ENCODE data around the gene RFTN1. TPM values are rescaled to one million over a fixed set of nuclear protein-coding genes. Genes with fewer than 3 reads are reported as not detected.
A peak's percentile ranks its signal among the peaks of the same experiment; 100 is the strongest.

Gene RFTN1
- total RNA-seq, 2 experiments from 2014 or later: 81.8 to 152 TPM

DNA sequence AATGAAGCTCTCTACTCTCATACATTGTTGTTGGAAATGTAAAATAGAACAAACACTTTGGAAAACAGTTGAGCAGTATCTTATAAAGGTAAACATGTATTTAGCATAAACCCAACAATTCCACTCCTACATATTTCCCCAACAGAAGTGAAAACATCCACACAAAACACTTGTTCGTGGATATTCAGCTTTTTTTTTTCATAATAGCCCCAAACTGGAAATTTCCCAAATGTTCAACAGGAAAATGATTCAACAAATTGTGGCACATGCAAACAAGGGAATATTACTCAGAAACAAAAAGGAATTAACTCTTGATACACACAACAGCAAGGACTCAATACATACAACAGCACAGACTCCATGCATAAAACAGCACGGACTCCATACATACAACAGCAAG, 28.5 kb downstream of the RFTN1 start:
- TF ChIP-seq, protein P1, sequence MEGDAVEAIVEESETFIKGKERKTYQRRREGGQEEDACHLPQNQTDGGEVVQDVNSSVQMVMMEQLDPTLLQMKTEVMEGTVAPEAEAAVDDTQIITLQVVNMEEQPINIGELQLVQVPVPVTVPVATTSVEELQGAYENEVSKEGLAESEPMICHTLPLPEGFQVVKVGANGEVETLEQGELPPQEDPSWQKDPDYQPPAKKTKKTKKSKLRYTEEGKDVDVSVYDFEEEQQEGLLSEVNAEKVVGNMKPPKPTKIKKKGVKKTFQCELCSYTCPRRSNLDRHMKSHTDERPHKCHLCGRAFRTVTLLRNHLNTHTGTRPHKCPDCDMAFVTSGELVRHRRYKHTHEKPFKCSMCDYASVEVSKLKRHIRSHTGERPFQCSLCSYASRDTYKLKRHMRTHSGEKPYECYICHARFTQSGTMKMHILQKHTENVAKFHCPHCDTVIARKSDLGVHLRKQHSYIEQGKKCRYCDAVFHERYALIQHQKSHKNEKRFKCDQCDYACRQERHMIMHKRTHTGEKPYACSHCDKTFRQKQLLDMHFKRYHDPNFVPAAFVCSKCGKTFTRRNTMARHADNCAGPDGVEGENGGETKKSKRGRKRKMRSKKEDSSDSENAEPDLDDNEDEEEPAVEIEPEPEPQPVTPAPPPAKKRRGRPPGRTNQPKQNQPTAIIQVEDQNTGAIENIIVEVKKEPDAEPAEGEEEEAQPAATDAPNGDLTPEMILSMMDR (conservative IDR thresholded peaks at IDR 0.05; ENCODE audit: low read length): no peak
- no peak for TF ChIP-seq EZH2phosphoT487 (IDR thresholded peaks at IDR 0.05; ENCODE audit: borderline replicate concordance, low read depth, low read length)
- H3K79me2 ChIP-seq (ENCODE audit: insufficient read depth, low read depth, low read length): peaks cover 99% of the 10 kb centered on the region
- no peak for DNase-seq (ENCODE audit: low spot score)
- POLR2A ChIA-PET: interaction anchor here (0.6 to 8.4 kb wide), 9 partner anchors 13 to 203 kb away, joined by 3 to 69 read pairs (median 4); no protein-coding TSS in a partner anchor
- H3K9me2 ChIP-seq (ENCODE audit: insufficient read depth, low read length): no peaks in the 10 kb centered on the region
- peak overlapping the region; percentile 77 for H3K27ac ChIP-seq (ENCODE audit: low read depth, low read length, poor library complexity, severe bottlenecking)
- BruUV-seq (replicated peaks): no TSS peak
- H3K4me2 ChIP-seq (ENCODE audit: low read length): peak overlapping the region; percentile 13; the same call in 1 of the 2 replicates
- peaks cover 74% of the 10 kb centered on the region for H3K4me1 ChIP-seq (ENCODE audit: insufficient read depth, low read length, poor library complexity, severe bottlenecking)
- H4K20me1 ChIP-seq (ENCODE audit: insufficient read depth, low read length): 0 out of 2 replicates have a peak, but pooled peaks cover 4% of the 10 kb centered on the region
- H2AFZ ChIP-seq (ENCODE audit: low read length): no peak overlapping the region
- peaks cover 86% of the 10 kb centered on the region for H3K36me3 ChIP-seq (ENCODE audit: insufficient read depth, low read length)
- H3K9me3 ChIP-seq (ENCODE audit: low read length): no peaks in the 10 kb centered on the region
- CTCF ChIA-PET (ENCODE audit: unreplicated experiment): no interaction called here
- intact Hi-C loops (cut with micrococcal nuclease; ENCODE audit: unreplicated experiment): no loop called here
- H3K4me3 ChIP-seq (ENCODE audit: low read depth, low read length, poor library complexity, severe bottlenecking): no peak overlapping the region

DNA sequence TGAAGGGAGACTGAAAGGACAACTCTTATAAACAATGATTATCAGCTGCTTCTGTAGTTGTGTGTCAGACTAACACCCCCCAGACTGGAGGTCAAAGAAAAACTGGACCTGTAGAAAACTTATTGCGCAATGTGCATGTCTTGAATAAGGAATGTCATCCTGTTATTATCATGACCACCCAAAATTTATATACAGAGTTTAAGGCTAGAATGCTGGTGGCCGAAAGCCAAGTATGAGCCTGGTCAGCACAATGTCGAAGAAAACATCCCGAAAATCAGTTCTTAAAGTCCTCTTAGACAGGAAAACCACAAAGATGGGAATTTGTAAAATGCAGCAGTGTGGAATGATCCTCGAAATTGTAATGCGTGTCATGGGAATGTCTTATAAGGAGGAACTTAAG, 29.3 kb downstream of the RFTN1 start:
- Histone ChIP-seq H4K20me1 (ENCODE audit: insufficient read depth, low read length) (0 out of 2 replicates have a peak, but pooled peaks cover 4% of the 10 kb centered on the region), H3K79me2 (ENCODE audit: insufficient read depth, low read depth, low read length) (peaks cover 99% of the 10 kb centered on the region), H3K4me1 (ENCODE audit: insufficient read depth, low read length, poor library complexity, severe bottlenecking) (peaks cover 74% of the 10 kb centered on the region), H3K9me2 (ENCODE audit: insufficient read depth, low read length) (no peaks in the 10 kb centered on the region), H2AFZ (ENCODE audit: low read length) (no peak overlapping the region), H3K36me3 (ENCODE audit: insufficient read depth, low read length) (peaks cover 86% of the 10 kb centered on the region), H3K27ac (ENCODE audit: low read depth, low read length, poor library complexity, severe bottlenecking) (peak overlapping the region; percentile 77), H3K9me3 (ENCODE audit: low read length) (no peaks in the 10 kb centered on the region), H3K4me2 (ENCODE audit: low read length) (peak overlapping the region; percentile 67), H3K4me3 (ENCODE audit: low read depth, low read length, poor library complexity, severe bottlenecking) (no peak overlapping the region)
- DNase-seq (ENCODE audit: low spot score): no peak
- BruUV-seq (replicated peaks): no TSS peak
- intact Hi-C loops (cut with micrococcal nuclease; ENCODE audit: unreplicated experiment): no loop called here
- no peak for TF ChIP-seq EZH2phosphoT487 (IDR thresholded peaks at IDR 0.05; ENCODE audit: borderline replicate concordance, low read depth, low read length)
- TF ChIP-seq, protein P1 (conservative IDR thresholded peaks at IDR 0.05; ENCODE audit: low read length): no peak
- ChIA-PET POLR2A (interaction anchor here (0.6 to 8.4 kb wide), 9 partner anchors 14 to 107 kb away, joined by 3 to 69 read pairs (median 4); no protein-coding TSS in a partner anchor), CTCF (ENCODE audit: unreplicated experiment) (no interaction called here)

Data from OCI-LY7 (cell line).